Stimulated activated effector memory CD8-positive, alpha-beta T cell treated with anti-CD3 and anti-CD28 coated beads, Interleukin-12 subunit alpha, Interleukin-12 subunit beta, amount 100 ng/mL, for 72 hours (primary cell): Measurements from ENCODE around the gene GPA33.

Experiments
- ATAC-seq: fragments of 150-1000 bp; cut with Tn5 transposase; 2 replicates; pipeline ENCODE4 v1.10.0; 2021
- DNase-seq, 2 donors: peaks; one replicate each; pipeline ENCODE4 v3.0.0; 2021 to 2022; ENCODE audit warnings: low spot score in 2 of 2
- H3K27ac Mint-ChIP-seq: one replicate; pipeline ENCODE4 v1.8.0; 2022; ENCODE audit warnings: mild to moderate bottlenecking, mixed read lengths
- H3K36me3 Mint-ChIP-seq: one replicate; pipeline ENCODE4 v1.8.0; 2022; ENCODE audit warnings: mild to moderate bottlenecking, mixed read lengths
- H3K4me1 Mint-ChIP-seq: one replicate; pipeline ENCODE4 v1.8.0; 2022; ENCODE audit warnings: mixed read lengths
- H3K4me3 Mint-ChIP-seq: one replicate; pipeline ENCODE4 v1.8.0; 2022; ENCODE audit warnings: mild to moderate bottlenecking, mixed read lengths
- H3K9me3 Mint-ChIP-seq: one replicate; pipeline ENCODE4 v1.8.0; 2022; ENCODE audit warnings: mixed read lengths

The GPA33 gene

GRCh38 chr1:167090314-167090942 lies at the start of gene GPA33:
TSS of gene GPA33 (minus strand) at chr1:167090377. CDS start at chr1:167090287, 90 bp downstream.
- H3K4me1 Mint-ChIP-seq, result peaks cover 23% of the 10 kb centered on the region
- H3K4me3 Mint-ChIP-seq, result peak within 1 kb of the TSS; percentile 48
- no peak for DNase-seq
- no peaks in the 10 kb centered on the region for H3K9me3 Mint-ChIP-seq
- H3K36me3 Mint-ChIP-seq, result no peaks in the 10 kb centered on the region
- ATAC-seq, result peak; percentile 88
- peak within 1 kb of the TSS; percentile 97 for H3K27ac Mint-ChIP-seq

GRCh38 chr1:167138703-167139102 lies 48.5 kb upstream of the GPA33 start:
- DNase-seq, result no peak
- Mint-ChIP-seq H3K4me3 (no peak overlapping the region), H3K4me1 (no peaks in the 10 kb centered on the region), H3K36me3 (no peaks in the 10 kb centered on the region), H3K27ac (no peak overlapping the region), H3K9me3 (no peaks in the 10 kb centered on the region)
- ATAC-seq, result no peak

- no peak overlapping the region for H3K27ac Mint-ChIP-seq
Measured at GRCh38 chr1:167137793-167138510, 47.8 kb upstream of the GPA33 start.

GRCh38 chr1:167137332-167137781 lies 47.2 kb upstream of the GPA33 start:
- DNase-seq, result no peak
- no peaks in the 10 kb centered on the region for H3K9me3 Mint-ChIP-seq
- no peak for ATAC-seq
- no peak overlapping the region for H3K27ac Mint-ChIP-seq
- H3K36me3 Mint-ChIP-seq, result no peaks in the 10 kb centered on the region
- H3K4me1 Mint-ChIP-seq, result no peaks in the 10 kb centered on the region
- no peak overlapping the region for H3K4me3 Mint-ChIP-seq

More at GRCh38 chr1:167137793-167138510, 47.8 kb upstream of the GPA33 start:
- no peak for DNase-seq
- ATAC-seq, result no peak
- Mint-ChIP-seq H3K4me3 (no peak overlapping the region), H3K4me1 (no peaks in the 10 kb centered on the region), H3K9me3 (no peaks in the 10 kb centered on the region), H3K36me3 (no peaks in the 10 kb centered on the region)

GRCh38 chr1:167136806-167137205 lies 46.6 kb upstream of the GPA33 start:
- ATAC-seq (no peak), DNase-seq (no peak)
- Mint-ChIP-seq H3K4me1 (no peaks in the 10 kb centered on the region), H3K27ac (no peak overlapping the region), H3K9me3 (no peaks in the 10 kb centered on the region), H3K36me3 (no peaks in the 10 kb centered on the region), H3K4me3 (no peak overlapping the region)

- Mint-ChIP-seq H3K4me3 (no peak overlapping the region), H3K27ac (no peak overlapping the region), H3K9me3 (no peaks in the 10 kb centered on the region), H3K4me1 (no peaks in the 10 kb centered on the region), H3K36me3 (no peaks in the 10 kb centered on the region)
- no peak for ATAC-seq
- no peak for DNase-seq
Measured at GRCh38 chr1:167136191-167136614, 46.0 kb upstream of the GPA33 start.

- DNase-seq (no peak), ATAC-seq (no peak)
- Mint-ChIP-seq H3K4me1 (no peaks in the 10 kb centered on the region), H3K9me3 (no peaks in the 10 kb centered on the region), H3K4me3 (no peak overlapping the region), H3K27ac (no peak overlapping the region), H3K36me3 (no peaks in the 10 kb centered on the region)
Measured at GRCh38 chr1:167135281-167135840, 45.2 kb upstream of the GPA33 start.

- no peak for ATAC-seq
- no peak overlapping the region for H3K4me3 Mint-ChIP-seq
Measured at GRCh38 chr1:167132301-167133010, 42.3 kb upstream of the GPA33 start.

GRCh38 chr1:167130829-167131510 lies 40.8 kb upstream of the GPA33 start:
- H3K36me3 Mint-ChIP-seq, result no peaks in the 10 kb centered on the region
- ATAC-seq (no peak), DNase-seq (no peak)
- H3K9me3 Mint-ChIP-seq, result no peaks in the 10 kb centered on the region
- H3K4me3 Mint-ChIP-seq, result no peak overlapping the region
- H3K27ac Mint-ChIP-seq, result no peak overlapping the region
- no peaks in the 10 kb centered on the region for H3K4me1 Mint-ChIP-seq

More at GRCh38 chr1:167132301-167133010, 42.3 kb upstream of the GPA33 start:
- no peaks in the 10 kb centered on the region for H3K36me3 Mint-ChIP-seq
- H3K4me1 Mint-ChIP-seq, result no peaks in the 10 kb centered on the region
- no peak for DNase-seq
- no peaks in the 10 kb centered on the region for H3K9me3 Mint-ChIP-seq
- H3K27ac Mint-ChIP-seq, result no peak overlapping the region

GRCh38 chr1:167128261-167129227 lies 38.4 kb upstream of the GPA33 start:
- Mint-ChIP-seq H3K36me3 (no peaks in the 10 kb centered on the region), H3K27ac (no peak overlapping the region), H3K4me1 (no peaks in the 10 kb centered on the region), H3K9me3 (no peaks in the 10 kb centered on the region), H3K4me3 (no peak overlapping the region)
- DNase-seq, result no peak
- ATAC-seq, result no peak

- no peak for ATAC-seq
- Mint-ChIP-seq H3K4me1 (no peaks in the 10 kb centered on the region), H3K4me3 (no peak overlapping the region), H3K36me3 (no peaks in the 10 kb centered on the region), H3K27ac (no peak overlapping the region), H3K9me3 (no peaks in the 10 kb centered on the region)
- no peak for DNase-seq
Measured at GRCh38 chr1:167127661-167128060, 37.5 kb upstream of the GPA33 start.

GRCh38 chr1:167127236-167127635 lies 37.1 kb upstream of the GPA33 start:
- ATAC-seq (no peak), DNase-seq (no peak)
- Mint-ChIP-seq H3K4me1 (no peaks in the 10 kb centered on the region), H3K36me3 (no peaks in the 10 kb centered on the region), H3K27ac (no peak overlapping the region), H3K4me3 (no peak overlapping the region), H3K9me3 (no peaks in the 10 kb centered on the region)

- no peak for ATAC-seq
- Mint-ChIP-seq H3K9me3 (no peaks in the 10 kb centered on the region), H3K4me1 (no peaks in the 10 kb centered on the region), H3K36me3 (no peaks in the 10 kb centered on the region), H3K27ac (no peak overlapping the region), H3K4me3 (no peak overlapping the region)
- no peak for DNase-seq
Measured at GRCh38 chr1:167126811-167127210, 36.6 kb upstream of the GPA33 start.

- Mint-ChIP-seq H3K27ac (no peak overlapping the region), H3K36me3 (no peaks in the 10 kb centered on the region), H3K9me3 (no peaks in the 10 kb centered on the region), H3K4me3 (no peak overlapping the region), H3K4me1 (peaks cover 2% of the 10 kb centered on the region)
- ATAC-seq (no peak), DNase-seq (no peak)
Measured at GRCh38 chr1:167126317-167126716, 36.1 kb upstream of the GPA33 start.
